Tibial nerve (tissue), 4 donors: ENCODE results near the gene P2RY8.

Experiments
- CTCF ChIP-seq, 5 experiments: fragments of 200-600 bp in 3 of 5; fragments of 450-650 bp in 2 of 5; sonication (generic) in 3 of 5; IDR thresholded peaks; one replicate each; pipeline ENCODE4 v1.5.1; 2016 to 2019; ENCODE audit warnings: antibody characterized with exemption in 5 of 5, mild to moderate bottlenecking in 3 of 5, moderate library complexity in 2 of 5
- EP300 ChIP-seq, 2 donors: sonication (generic); formaldehyde crosslinking; IDR thresholded peaks; one replicate each; pipeline ENCODE4 v1.6.1; 2017; ENCODE audit warnings: antibody characterized with exemption in 2 of 2, mild to moderate bottlenecking in 1 of 2
- POLR2A ChIP-seq, 2 donors: fragments of 450-650 bp; IDR thresholded peaks; one replicate each; pipeline ENCODE4 v1.6.1; 2017; ENCODE audit warnings: antibody characterized with exemption in 2 of 2, mild to moderate bottlenecking in 2 of 2, moderate library complexity in 2 of 2

- TF ChIP-seq CTCF (IDR thresholded peaks at IDR 0.05) = no peak
- TF ChIP-seq POLR2A (IDR thresholded peaks at IDR 0.05) = no peak
- TF ChIP-seq EP300 (IDR thresholded peaks at IDR 0.05) = no peak
Measured at GRCh38 chrX:1502853-1503252, 34.1 kb downstream of the P2RY8 start.
